ENCODE data around the gene FEZF1. TPM values are rescaled to one million over a fixed set of nuclear protein-coding genes. Genes with fewer than 3 reads are reported as not detected.

The FEZF1 gene
- total RNA-seq, 3 donors from 2014 or later (not counting 1 experiment from before 2014, with no cell fraction given), result not detected

- TF ChIP-seq, protein P1, sequence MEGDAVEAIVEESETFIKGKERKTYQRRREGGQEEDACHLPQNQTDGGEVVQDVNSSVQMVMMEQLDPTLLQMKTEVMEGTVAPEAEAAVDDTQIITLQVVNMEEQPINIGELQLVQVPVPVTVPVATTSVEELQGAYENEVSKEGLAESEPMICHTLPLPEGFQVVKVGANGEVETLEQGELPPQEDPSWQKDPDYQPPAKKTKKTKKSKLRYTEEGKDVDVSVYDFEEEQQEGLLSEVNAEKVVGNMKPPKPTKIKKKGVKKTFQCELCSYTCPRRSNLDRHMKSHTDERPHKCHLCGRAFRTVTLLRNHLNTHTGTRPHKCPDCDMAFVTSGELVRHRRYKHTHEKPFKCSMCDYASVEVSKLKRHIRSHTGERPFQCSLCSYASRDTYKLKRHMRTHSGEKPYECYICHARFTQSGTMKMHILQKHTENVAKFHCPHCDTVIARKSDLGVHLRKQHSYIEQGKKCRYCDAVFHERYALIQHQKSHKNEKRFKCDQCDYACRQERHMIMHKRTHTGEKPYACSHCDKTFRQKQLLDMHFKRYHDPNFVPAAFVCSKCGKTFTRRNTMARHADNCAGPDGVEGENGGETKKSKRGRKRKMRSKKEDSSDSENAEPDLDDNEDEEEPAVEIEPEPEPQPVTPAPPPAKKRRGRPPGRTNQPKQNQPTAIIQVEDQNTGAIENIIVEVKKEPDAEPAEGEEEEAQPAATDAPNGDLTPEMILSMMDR (IDR thresholded peaks at IDR 0.05), result no peak
- Mint-ChIP-seq H3K27me3 (ENCODE audit: low read depth in 2 of 2) (peaks cover 33 to 51% of the 10 kb centered on the region in 2 donors), H3K4me1 (no peaks in the 10 kb centered on the region), H3K36me3 (peaks cover 8% of the 10 kb centered on the region), H3K4me3 (no peak overlapping the region), H3K27ac (no peak overlapping the region), H3K9me3 (peaks cover 4 to 9% of the 10 kb centered on the region in 2 donors)
- Histone ChIP-seq H3K9me3 (ENCODE audit: control insufficient read depth, insufficient read depth, low read length) (peaks cover 10% of the 10 kb centered on the region), H3K4me3 (ENCODE audit: low read length) (no peak overlapping the region), H3K36me3 (ENCODE audit: control insufficient read depth, insufficient read depth, low read length) (no peaks in the 10 kb centered on the region), H3K27me3 (ENCODE audit: control insufficient read depth, insufficient read depth, low read length) (peaks cover 33% of the 10 kb centered on the region), H3K4me1 (ENCODE audit: control insufficient read depth, insufficient read depth, low read length) (no peaks in the 10 kb centered on the region), H3K27ac (ENCODE audit: low read length) (no peak overlapping the region)
- no peak for ATAC-seq
- no peak for DNase-seq
- intact Hi-C loops (cut with micrococcal nuclease), result no loop called here
- WGBS (ENCODE audit: insufficient coverage), result 6% methylated on average over 71 of the region's 71 CpGs
Measured at GRCh38 chr7:122316467-122317388, 12.2 kb upstream of the FEZF1 start.

- H3K4me3 ChIP-seq (ENCODE audit: low read length), result no peak overlapping the region
- Mint-ChIP-seq H3K27ac (no peak overlapping the region), H3K9me3 (peaks cover 4 to 9% of the 10 kb centered on the region in 2 donors), H3K27me3 (ENCODE audit: low read depth in 2 of 2) (peaks cover 42 to 60% of the 10 kb centered on the region in 2 donors), H3K4me3 (no peak overlapping the region), H3K36me3 (peaks cover 8% of the 10 kb centered on the region), H3K4me1 (no peaks in the 10 kb centered on the region)
- peaks cover 16% of the 10 kb centered on the region for H3K9me3 ChIP-seq (ENCODE audit: control insufficient read depth, insufficient read depth, low read length)
- peaks cover 3% of the 10 kb centered on the region for H3K4me1 ChIP-seq (ENCODE audit: control insufficient read depth, insufficient read depth, low read length)
- H3K36me3 ChIP-seq (ENCODE audit: control insufficient read depth, insufficient read depth, low read length), result no peaks in the 10 kb centered on the region
- ATAC-seq (no peak), DNase-seq (no peak)
- TF ChIP-seq, protein P1 (IDR thresholded peaks at IDR 0.05), result no peak
- WGBS (ENCODE audit: insufficient coverage), result 10% methylated on average over 25 of the region's 25 CpGs
- intact Hi-C loops (cut with micrococcal nuclease), result no loop called here
- peaks cover 38% of the 10 kb centered on the region for H3K27me3 ChIP-seq (ENCODE audit: control insufficient read depth, insufficient read depth, low read length)
- no peak overlapping the region for H3K27ac ChIP-seq (ENCODE audit: low read length)
Measured at GRCh38 chr7:122315507-122316466, 11.2 kb upstream of the FEZF1 start.

DNA sequence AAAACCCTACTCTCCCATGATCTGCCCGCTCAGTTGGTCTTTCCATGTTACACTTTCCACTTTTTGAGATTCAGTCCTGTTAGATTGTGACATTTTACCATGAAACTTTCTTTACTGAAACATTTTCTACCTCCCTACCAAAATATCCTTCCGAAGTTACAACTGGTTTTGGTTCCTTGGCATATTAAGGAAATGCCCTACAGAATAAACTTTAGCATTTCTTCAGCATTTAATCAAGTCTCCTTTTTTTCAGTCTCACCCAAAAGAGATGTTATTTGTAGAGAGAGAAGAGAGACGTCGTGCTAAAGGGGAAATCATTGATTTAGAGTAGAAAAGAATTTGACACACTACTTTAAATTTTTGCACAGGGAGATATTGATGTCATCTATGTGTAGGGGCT lies 9.7 kb upstream of the FEZF1 start:
- Mint-ChIP-seq H3K4me3 (no peak overlapping the region), H3K27me3 (ENCODE audit: low read depth in 2 of 2) (peaks cover 48 to 69% of the 10 kb centered on the region in 2 donors), H3K27ac (no peak overlapping the region), H3K36me3 (peaks cover 8% of the 10 kb centered on the region), H3K9me3 (peaks cover 4 to 9% of the 10 kb centered on the region in 2 donors), H3K4me1 (peaks cover 0 to 5% of the 10 kb centered on the region in 2 donors)
- 14% methylated on average over 4 of the region's 4 CpGs for WGBS (ENCODE audit: insufficient coverage)
- TF ChIP-seq, protein P1 (IDR thresholded peaks at IDR 0.05), result no peak
- ATAC-seq, result no peak
- Histone ChIP-seq H3K27ac (ENCODE audit: low read length) (no peak overlapping the region), H3K4me1 (ENCODE audit: control insufficient read depth, insufficient read depth, low read length) (peaks cover 3% of the 10 kb centered on the region), H3K9me3 (ENCODE audit: control insufficient read depth, insufficient read depth, low read length) (peaks cover 16% of the 10 kb centered on the region), H3K4me3 (ENCODE audit: low read length) (no peak overlapping the region), H3K27me3 (ENCODE audit: control insufficient read depth, insufficient read depth, low read length) (peaks cover 45% of the 10 kb centered on the region), H3K36me3 (ENCODE audit: control insufficient read depth, insufficient read depth, low read length) (no peaks in the 10 kb centered on the region)
- no peak for DNase-seq
- intact Hi-C loops (cut with micrococcal nuclease), result no loop called here
